DMS53 treated with DMSO at 0.1 percent for 48 hours (cell line): Measurements from ENCODE around the gene PRAC2.

Experiments used
- DNase-seq: peaks from one replicate; lab custom pipeline; 2025; ENCODE audit not compliant: unreplicated experiment; lab: John Stamatoyannopoulos, UW

Gene PRAC2

GRCh38 chr17:48733632-48734328 is 10.8 kb downstream of the PRAC2 start:
- DNase-seq, result no peak

- no peak for DNase-seq
Observed at GRCh38 chr17:48734333-48735061, 11.5 kb downstream of the PRAC2 start.

GRCh38 chr17:48735062-48735351 is 12.0 kb downstream of the PRAC2 start:
- DNase-seq, result no peak

GRCh38 chr17:48737330-48738043 is 14.5 kb downstream of the PRAC2 start:
- DNase-seq, result no peak

GRCh38 chr17:48738424-48738802 is 15.4 kb downstream of the PRAC2 start:
- no peak for DNase-seq

- no peak for DNase-seq
Observed at GRCh38 chr17:48738803-48739526, 16.0 kb downstream of the PRAC2 start.

- no peak for DNase-seq
Observed at GRCh38 chr17:48740537-48740936, 17.6 kb downstream of the PRAC2 start.

GRCh38 chr17:48745381-48746275 is 22.6 kb downstream of the PRAC2 start:
- no peak for DNase-seq

- DNase-seq, result no peak
Observed at GRCh38 chr17:48746916-48747444, 24.0 kb downstream of the PRAC2 start.

GRCh38 chr17:48747445-48748363 is 24.7 kb downstream of the PRAC2 start:
- DNase-seq, result no peak

GRCh38 chr17:48748718-48749566 is 26.0 kb downstream of the PRAC2 start:
- DNase-seq, result no peak

- no peak for DNase-seq
Observed at GRCh38 chr17:48749621-48750553, 26.9 kb downstream of the PRAC2 start.

- no peak for DNase-seq
Observed at GRCh38 chr17:48751172-48751571, 28.2 kb downstream of the PRAC2 start.

- DNase-seq, result no peak
Observed at GRCh38 chr17:48751733-48752398, 28.9 kb downstream of the PRAC2 start.

- no peak for DNase-seq
Observed at GRCh38 chr17:48752399-48753288, 29.7 kb downstream of the PRAC2 start.
